ENCODE data around the gene MTMR12.

The MTMR12 gene

DNA sequence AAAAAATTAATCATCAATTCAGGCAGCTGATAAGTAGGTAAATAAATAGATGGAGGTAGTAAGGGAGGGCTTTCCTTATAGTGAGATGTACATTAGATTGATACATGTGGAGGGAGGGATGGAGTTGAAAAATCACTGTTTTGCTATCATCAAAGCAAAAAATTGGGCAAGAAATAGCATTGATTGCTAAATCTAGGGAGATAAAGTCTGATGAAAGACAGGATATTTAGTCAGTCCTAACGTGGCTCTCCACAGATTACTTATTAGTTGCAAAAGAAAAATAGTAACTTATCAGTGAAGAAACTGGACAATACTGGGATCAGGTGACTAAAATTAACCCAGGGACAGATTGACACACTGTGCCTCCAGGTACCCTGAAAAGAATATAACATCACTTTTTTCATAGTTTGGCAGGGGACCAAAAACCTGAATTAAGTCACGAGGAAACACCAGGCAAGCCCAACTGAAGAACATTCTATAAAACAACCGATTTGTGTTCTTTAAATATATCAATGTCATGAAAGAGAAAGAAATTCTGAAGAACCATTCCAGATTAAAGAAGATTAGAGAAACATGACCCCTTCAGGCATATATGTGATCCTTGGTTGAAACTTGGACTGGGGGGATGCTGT is 111.5 kb downstream of the MTMR12 start:
- in situ Hi-C loops (cut with MboI; ENCODE audit: low sequenced_read_pairs): no loop called here

DNA sequence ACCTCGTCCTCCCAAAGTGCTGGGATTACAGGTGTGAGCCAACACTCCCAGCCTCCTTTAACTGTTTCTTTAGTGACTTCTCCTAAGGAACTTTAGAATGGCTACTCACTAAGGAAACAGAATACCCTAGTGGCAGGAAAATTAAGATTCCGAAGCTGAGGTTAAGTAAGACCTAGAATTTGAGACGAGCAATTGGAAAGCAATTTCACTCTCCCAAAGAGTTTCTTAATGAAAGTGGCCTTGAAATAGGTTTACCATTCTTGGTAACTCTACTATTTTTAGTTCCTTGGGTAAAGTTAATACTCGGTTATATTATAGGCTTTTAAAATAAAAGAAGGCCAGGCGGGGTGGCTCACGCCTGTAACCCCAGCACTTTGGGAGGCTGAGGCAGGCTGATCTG is 115.7 kb downstream of the MTMR12 start:
- in situ Hi-C loops (cut with MboI; ENCODE audit: low sequenced_read_pairs): no loop called here

DNA sequence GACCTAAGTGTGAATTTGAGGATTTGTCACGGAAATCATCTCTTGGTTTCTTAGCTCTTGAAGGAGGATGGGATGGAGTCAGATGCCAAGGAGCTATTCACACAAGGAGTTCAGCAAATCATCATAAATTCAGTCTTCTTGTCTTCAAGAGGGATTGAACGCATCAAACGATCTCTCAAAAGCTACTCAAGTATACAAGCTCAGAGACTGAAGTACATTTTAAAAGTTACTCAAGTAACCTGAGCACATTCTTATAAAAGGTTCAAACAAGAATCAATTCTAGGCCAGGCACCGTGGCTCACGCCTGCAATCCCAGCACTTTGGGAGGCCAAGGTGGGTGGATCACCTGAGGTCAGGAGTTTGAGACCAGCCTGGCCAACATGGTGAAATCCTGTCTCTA is 117.5 kb downstream of the MTMR12 start:
- in situ Hi-C loops (cut with MboI; ENCODE audit: low sequenced_read_pairs): no loop called here

DNA sequence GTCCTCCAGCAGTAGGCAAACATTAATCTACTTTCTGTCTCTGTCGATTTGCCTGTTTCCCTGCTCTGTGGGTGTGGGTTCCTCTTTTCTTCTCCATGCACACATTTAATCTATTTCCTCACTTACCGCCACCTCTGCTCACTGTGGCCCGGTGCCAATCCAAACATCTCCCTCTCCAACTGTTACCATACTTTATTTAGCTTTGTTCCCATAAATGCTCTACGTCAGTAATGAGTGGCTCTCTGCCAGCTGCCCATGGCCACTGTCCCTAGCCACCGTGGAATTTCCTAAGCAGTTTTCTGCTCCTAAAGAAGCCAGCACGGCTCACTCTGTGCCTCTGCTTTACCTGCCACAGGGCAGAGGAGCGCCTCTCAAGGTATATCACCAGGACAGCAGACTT is 119.1 kb downstream of the MTMR12 start:
- in situ Hi-C loops (cut with MboI; ENCODE audit: low sequenced_read_pairs): no loop called here

DNA sequence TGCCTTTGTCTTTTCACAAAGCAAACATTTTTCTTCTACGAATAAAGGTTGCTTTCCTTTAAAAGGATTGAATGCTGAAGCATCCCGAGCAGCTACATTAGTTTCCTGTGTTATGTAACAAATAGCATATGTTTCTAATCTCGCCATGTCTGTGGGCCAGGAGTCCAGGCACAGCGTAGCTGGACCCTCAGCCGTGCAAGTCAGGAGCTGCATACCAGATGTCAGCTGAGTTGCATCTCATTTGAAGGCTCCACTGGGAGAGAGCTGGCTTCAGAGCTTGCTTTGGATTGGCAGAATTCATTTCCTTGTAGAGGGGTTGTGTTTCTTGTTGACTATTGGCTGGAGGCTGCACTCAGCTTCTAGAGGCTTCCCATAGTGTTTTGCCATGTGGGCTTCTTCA is 122.6 kb downstream of the MTMR12 start:
- in situ Hi-C loops (cut with MboI; ENCODE audit: low sequenced_read_pairs): no loop called here

DNA sequence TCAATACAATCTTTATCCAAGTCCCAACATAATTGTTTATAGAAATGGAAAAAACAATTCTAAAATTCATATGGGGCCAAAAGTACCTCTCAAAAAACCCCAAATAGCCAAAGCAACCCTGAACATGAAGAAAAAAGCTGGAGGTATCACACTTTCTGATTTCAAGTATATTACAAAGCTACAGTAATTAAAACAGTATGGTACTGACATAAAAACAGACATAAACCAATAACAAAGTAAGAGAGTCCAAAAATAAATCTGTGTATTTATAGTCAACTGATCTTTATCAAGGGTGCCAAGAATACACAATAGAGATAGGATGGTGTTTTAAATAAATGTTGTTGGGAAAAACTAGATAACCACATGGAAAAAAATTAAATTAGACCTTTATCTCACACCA is 125.1 kb downstream of the MTMR12 start:
- in situ Hi-C loops (cut with MboI; ENCODE audit: low sequenced_read_pairs): no loop called here

DNA sequence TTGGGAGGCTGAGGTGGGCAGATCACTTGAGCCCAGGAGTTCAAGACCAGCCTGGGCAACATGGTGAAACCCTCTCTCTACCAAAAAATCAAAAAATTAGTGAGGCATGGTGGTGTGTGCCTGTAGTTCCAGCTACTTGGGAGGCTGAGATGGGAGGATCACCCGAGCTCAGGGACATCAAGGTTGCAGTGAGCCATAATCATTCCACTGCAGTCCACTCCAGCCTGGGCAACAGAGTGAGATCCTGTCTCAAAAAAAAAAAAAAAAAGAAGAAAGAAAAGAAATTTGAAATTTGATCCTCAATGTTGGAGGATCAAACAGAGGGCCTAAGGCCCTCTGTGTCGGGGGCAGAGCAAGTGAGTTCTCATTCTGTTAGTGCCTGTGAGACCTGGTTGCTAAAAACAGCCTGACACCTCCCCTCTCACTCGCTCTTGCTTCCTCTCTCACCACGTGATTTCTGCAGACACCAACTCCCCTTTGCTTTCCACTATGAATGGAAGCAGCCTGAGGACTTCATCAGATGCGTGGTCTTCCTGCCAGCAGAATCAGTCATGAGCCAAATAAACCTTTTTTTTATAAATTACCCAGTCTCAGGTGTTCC is 130.2 kb downstream of the MTMR12 start:
- in situ Hi-C loops (cut with MboI; ENCODE audit: low sequenced_read_pairs): no loop called here

Measured in hTERT RPE-1 (cell line).